HCT116 (cell line): ENCODE measurements around the gene KDM1B. TPM values are rescaled to one million over a fixed set of nuclear protein-coding genes. Genes with fewer than 3 reads are reported as not detected.

Source experiments
- ATAC-seq: fragments of 200-7000 bp; cut with Tn5 transposase; 2 replicates; pipeline ENCODE4 v1.9.1; 2020; ENCODE audit warnings: mild to moderate bottlenecking, moderate library complexity
- BruUV-seq: library from RNA; stranded (reverse); fragments of 400-500 nt; replicated peaks from 2 replicates; lab custom pipeline; 2021; lab: Mats Ljungman, UMichigan
- CTCF ChIA-PET: fragments of 300-600 bp; sonication (Branson Sonifier 250); formaldehyde crosslinking; loops from one replicate; lab custom pipeline; 2021; ENCODE audit warnings: antibody characterized with exemption; lab: Charles Lee
- POLR2A ChIA-PET: fragments of 300-600, 350-600 bp; sonication (Branson Sonifier 250); formaldehyde crosslinking; loops from one replicate; lab custom pipeline; 2021; ENCODE audit warnings: antibody characterized with exemption; lab: Charles Lee
- RAD21 ChIA-PET, 2 experiments: fragments of 300-600 bp; sonication (Branson Sonifier 250); formaldehyde crosslinking; loops; one replicate each; lab custom pipeline; 2023; ENCODE audit warnings: low total read pairs in 2 of 2; ENCODE audit not compliant: uncharacterized antibody in 2 of 2, unreplicated experiment in 2 of 2, low non-redundant PET in 1 of 2; lab: Charles Lee
- DNase-seq: peaks from one replicate; pipeline ENCODE4 v3.0.0-alpha.2; 2010; ENCODE audit warnings: low read depth, low spot score
- H2AFZ ChIP-seq: fragments of 200-600 bp; shearing (Covaris generic), sonication (generic); 2 replicates; pipeline ENCODE4 v1.6.1; 2017; ENCODE audit warnings: low read depth, mixed run types, mixed read lengths, antibody characterized with exemption, low read length; ENCODE audit not compliant: poor library complexity, severe bottlenecking
- H3K27ac ChIP-seq: 2 replicates; pipeline ENCODE4 v1.5.1; 2012; ENCODE audit warnings: low read depth, low read length
- H3K27me3 ChIP-seq: fragments of 200-600 bp; sonication (generic); 2 replicates; pipeline ENCODE4 v1.6.1; 2016; ENCODE audit warnings: mixed run types, low read length, mixed read lengths; ENCODE audit not compliant: insufficient read depth
- H3K36me3 ChIP-seq, 2 experiments: fragments of 200-500 bp in 1 of 2; fragments of 200-600 bp in 1 of 2; sonication (Bioruptor generic) in 1 of 2; sonication (generic) in 1 of 2; 2 replicates each; pipeline versions ENCODE4 v1.5.1 to v1.6.1; 2014 to 2016; ENCODE audit warnings: low read length in 2 of 2, inconsistent platforms in 1 of 2, mixed read lengths in 1 of 2, mixed run types in 1 of 2; ENCODE audit not compliant: insufficient read depth in 2 of 2, control insufficient read depth in 1 of 2
- H3K4me1 ChIP-seq, 2 experiments: fragments of 200-600 bp in 1 of 2; sonication (generic) in 1 of 2; 2 replicates each; pipeline versions ENCODE4 v1.5.1 to v1.6.1; 2012 to 2017; ENCODE audit warnings: low read length in 2 of 2, inconsistent platforms in 1 of 2, mild to moderate bottlenecking in 1 of 2, mixed read lengths in 1 of 2, mixed run types in 1 of 2, moderate library complexity in 1 of 2; ENCODE audit not compliant: insufficient read depth in 2 of 2, control insufficient read depth in 1 of 2
- H3K4me2 ChIP-seq: fragments of 200-600 bp; sonication (generic); 2 replicates; pipeline ENCODE4 v1.6.1; 2017; ENCODE audit warnings: mixed run types, low read length, mixed read lengths
- H3K4me3 ChIP-seq, 2 experiments: fragments of 200-600 bp in 1 of 2; sonication (generic) in 1 of 2; replicated peaks in 1 of 2; 2 replicates each; pipeline ENCODE4 v1.5.1; 2011 to 2016; ENCODE audit warnings: low read length in 2 of 2, control low read depth in 1 of 2, low read depth in 1 of 2, mild to moderate bottlenecking in 1 of 2, mixed read lengths in 1 of 2, mixed run types in 1 of 2
- H3K79me2 ChIP-seq: fragments of 200-600 bp; sonication (generic); 2 replicates; pipeline ENCODE4 v1.6.1; 2017; ENCODE audit warnings: mild to moderate bottlenecking, mixed run types, low read length, moderate library complexity, mixed read lengths; ENCODE audit not compliant: insufficient read depth
- H3K9ac ChIP-seq: fragments of 200-600 bp; sonication (generic); 2 replicates; pipeline ENCODE4 v1.6.1; 2016; ENCODE audit warnings: low read length, mixed read lengths
- H3K9me2 ChIP-seq: fragments of 200-600 bp; sonication (generic), shearing (Covaris generic); 2 replicates; pipeline ENCODE4 v1.6.1; 2017; ENCODE audit warnings: mixed run types, mild to moderate bottlenecking, moderate library complexity; ENCODE audit not compliant: insufficient read depth
- H3K9me3 ChIP-seq, 2 experiments: fragments of 200-500 bp in 1 of 2; fragments of 200-600 bp in 1 of 2; sonication (Bioruptor generic) in 1 of 2; sonication (generic) in 1 of 2; 2 replicates each; pipeline ENCODE4 v1.6.1; 2014 to 2017; ENCODE audit warnings: low read length in 2 of 2, mixed read lengths in 2 of 2, inconsistent platforms in 1 of 2, low read depth in 1 of 2, mild to moderate bottlenecking in 1 of 2, mixed run types in 1 of 2, moderate library complexity in 1 of 2; ENCODE audit not compliant: control insufficient read depth in 1 of 2, insufficient read depth in 1 of 2
- H4K20me1 ChIP-seq: fragments of 200-600 bp; sonication (generic), shearing (Covaris generic); 2 replicates; pipeline ENCODE4 v1.6.1; 2017; ENCODE audit warnings: mixed run types, mild to moderate bottlenecking, moderate library complexity; ENCODE audit not compliant: insufficient read depth
- CBX3 ChIP-seq: IDR thresholded peaks from 2 replicates; pipeline ENCODE4 v1.6.1; 2012; ENCODE audit warnings: low read depth
- CEBPB ChIP-seq: IDR thresholded peaks from 2 replicates; pipeline ENCODE4 v1.6.1; 2012; ENCODE audit warnings: low read depth
- ELF1 ChIP-seq: IDR thresholded peaks from 2 replicates; pipeline ENCODE4 v1.6.1; 2012; ENCODE audit warnings: low read depth, borderline replicate concordance
- FOSL1 ChIP-seq: IDR thresholded peaks from 2 replicates; pipeline ENCODE4 v1.6.1; 2012; ENCODE audit warnings: low read depth
- MAX ChIP-seq: IDR thresholded peaks from 2 replicates; pipeline ENCODE4 v1.6.1; 2012
- SRF ChIP-seq: IDR thresholded peaks from 2 replicates; pipeline ENCODE4 v1.6.1; 2012; ENCODE audit warnings: low read depth
- YY1 ChIP-seq: IDR thresholded peaks from 2 replicates; pipeline ENCODE4 v1.6.1; 2011; ENCODE audit warnings: low read length, low read depth, moderate library complexity, mild to moderate bottlenecking; ENCODE audit not compliant: insufficient replicate concordance; ENCODE audit errors: extremely low read depth
- intact Hi-C: fragments of 100-400 bp; cut with micrococcal nuclease; formaldehyde crosslinking; loops from 2 replicates; pipeline ENCODE4 v1.10.0; 2022
- total RNA-seq: library from RNA; stranded (reverse); gene quantifications from one replicate; pipeline ENCODE4 v1.2.1, GENCODE V29; 2021; ENCODE audit not compliant: unreplicated experiment

The KDM1B gene
- total RNA-seq, 1 experiment from 2014 or later = 24.5 TPM

- ChIA-PET CTCF (no interaction called here), POLR2A (no interaction called here), RAD21 (no interaction called here)
- no peak overlapping the region for H3K4me2 ChIP-seq
- intact Hi-C loops = no loop called here
- H3K9me3 ChIP-seq = no peaks in the 10 kb centered on the region
- H3K9me2 ChIP-seq = no peaks in the 10 kb centered on the region
- H3K27ac ChIP-seq = no peak overlapping the region
- TF ChIP-seq CEBPB (0 out of 2 replicates have a peak, but pooled peaks have one; percentile 39), YY1 (no peak)
- no peak for DNase-seq
- H4K20me1 ChIP-seq = peaks cover 23% of the 10 kb centered on the region
- no peak overlapping the region for H2AFZ ChIP-seq
- no peak overlapping the region for H3K4me3 ChIP-seq
- no peak for ATAC-seq
- H3K27me3 ChIP-seq = no peaks in the 10 kb centered on the region
- H3K79me2 ChIP-seq = peaks cover 100% of the 10 kb centered on the region
- H3K36me3 ChIP-seq = peaks cover 34 to 60% of the 10 kb centered on the region in 2 experiments
- peaks cover 10 to 34% of the 10 kb centered on the region in 2 experiments; a peak in 3 of 4 replicates for H3K4me1 ChIP-seq
- BruUV-seq = no TSS peak
- no peak overlapping the region for H3K9ac ChIP-seq
Measured at GRCh38 chr6:18246205-18246604, 91.0 kb downstream of the KDM1B start.

- RAD21 ChIA-PET = no interaction called here
- H3K36me3 ChIP-seq = peaks cover 35 to 66% of the 10 kb centered on the region in 2 experiments
- no peaks in the 10 kb centered on the region for H3K27me3 ChIP-seq
- TF ChIP-seq CBX3 (no peak), FOSL1 (no peak), ELF1 (no peak), SRF (no peak), MAX (no peak)
- H3K9me2 ChIP-seq = no peaks in the 10 kb centered on the region
- no peak overlapping the region for H2AFZ ChIP-seq
- no peak overlapping the region for H3K27ac ChIP-seq
- intact Hi-C loops = no loop called here
- H3K9ac ChIP-seq = no peak overlapping the region
- H3K4me3 ChIP-seq = no peak overlapping the region
- no peak overlapping the region for H3K4me2 ChIP-seq
- ATAC-seq = no peak
- CTCF ChIA-PET = no interaction called here
- DNase-seq = no peak
- POLR2A ChIA-PET = no interaction called here
- TSS peak; percentile 4 for BruUV-seq
- H3K9me3 ChIP-seq = no peaks in the 10 kb centered on the region
- peaks cover 6 to 26% of the 10 kb centered on the region in 2 experiments; a peak in 3 of 4 replicates for H3K4me1 ChIP-seq
- H3K79me2 ChIP-seq = peaks cover 100% of the 10 kb centered on the region
- H4K20me1 ChIP-seq = peaks cover 20% of the 10 kb centered on the region
Measured at GRCh38 chr6:18247002-18247401, 91.8 kb downstream of the KDM1B start.
